C4-2B (cell line): ENCODE measurements around the gene NAV2.

Experiments used
- H3K27ac ChIP-seq: fragments of 450-650 bp; 2 replicates; pipeline ENCODE4 v1.5.1; 2017
- CTCF ChIP-seq: fragments of 450-650 bp; conservative IDR thresholded peaks from 2 replicates; pipeline ENCODE4 v1.5.1; 2017; ENCODE audit warnings: mild to moderate bottlenecking
- ZFX ChIP-seq: fragments of 450-650 bp; IDR thresholded peaks from 2 replicates; pipeline ENCODE4 v1.6.1; 2017

The NAV2 gene

GRCh38 chr11:20032577-20033260 lies 320.1 kb downstream of the NAV2 start:
- TF ChIP-seq ZFX (no peak), CTCF (no peak)

GRCh38 chr11:20033806-20034205 lies 321.2 kb downstream of the NAV2 start:
- no peak overlapping the region for H3K27ac ChIP-seq
- TF ChIP-seq ZFX: no peak
- TF ChIP-seq CTCF: no peak; the same call in 1 of the 2 replicates

More at GRCh38 chr11:20032577-20033260, 320.1 kb downstream of the NAV2 start:
- no peak overlapping the region for H3K27ac ChIP-seq

GRCh38 chr11:20034941-20035340 lies 322.3 kb downstream of the NAV2 start:
- no peak overlapping the region for H3K27ac ChIP-seq
- TF ChIP-seq CTCF (no peak), ZFX (no peak)

GRCh38 chr11:20035375-20035700 lies 322.7 kb downstream of the NAV2 start:
- no peak for TF ChIP-seq ZFX
- no peak for TF ChIP-seq CTCF
- no peak overlapping the region for H3K27ac ChIP-seq

GRCh38 chr11:20035701-20036601 lies 323.3 kb downstream of the NAV2 start:
- no peak for TF ChIP-seq CTCF
- TF ChIP-seq ZFX: no peak
- no peak overlapping the region for H3K27ac ChIP-seq

- TF ChIP-seq ZFX (no peak), CTCF (no peak)
- H3K27ac ChIP-seq: no peak overlapping the region
Observed at GRCh38 chr11:20036626-20037335, 324.1 kb downstream of the NAV2 start.
